Non-pigmented ciliary epithelial cell (primary cell): ENCODE measurements around the gene NFATC4.

Experiments
- DNase-seq: peaks from one replicate; pipeline ENCODE4 v3.0.0-alpha.2; 2010; ENCODE audit warnings: low read depth

Gene NFATC4

DNA sequence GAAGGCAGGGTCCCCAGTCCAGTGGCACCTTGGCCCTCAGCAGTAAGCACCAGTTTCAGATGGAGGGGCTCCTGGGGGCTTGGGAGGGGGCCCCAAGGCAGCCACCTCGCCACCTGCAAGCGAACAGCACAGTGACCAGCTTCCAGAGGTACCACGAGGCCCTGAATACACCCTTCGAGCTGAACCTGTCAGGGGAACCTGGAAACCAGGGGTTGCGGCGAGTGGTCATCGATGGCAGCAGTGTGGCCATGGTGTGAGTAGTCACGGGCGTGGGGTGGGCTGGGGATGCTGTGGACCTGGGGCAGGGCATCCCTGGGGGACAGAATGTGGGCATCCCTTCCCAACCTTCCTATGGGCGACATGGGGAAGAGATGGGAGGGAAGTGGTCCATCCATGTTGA lies 42.0 kb downstream of the NFATC4 start:
- no peak for DNase-seq

DNA sequence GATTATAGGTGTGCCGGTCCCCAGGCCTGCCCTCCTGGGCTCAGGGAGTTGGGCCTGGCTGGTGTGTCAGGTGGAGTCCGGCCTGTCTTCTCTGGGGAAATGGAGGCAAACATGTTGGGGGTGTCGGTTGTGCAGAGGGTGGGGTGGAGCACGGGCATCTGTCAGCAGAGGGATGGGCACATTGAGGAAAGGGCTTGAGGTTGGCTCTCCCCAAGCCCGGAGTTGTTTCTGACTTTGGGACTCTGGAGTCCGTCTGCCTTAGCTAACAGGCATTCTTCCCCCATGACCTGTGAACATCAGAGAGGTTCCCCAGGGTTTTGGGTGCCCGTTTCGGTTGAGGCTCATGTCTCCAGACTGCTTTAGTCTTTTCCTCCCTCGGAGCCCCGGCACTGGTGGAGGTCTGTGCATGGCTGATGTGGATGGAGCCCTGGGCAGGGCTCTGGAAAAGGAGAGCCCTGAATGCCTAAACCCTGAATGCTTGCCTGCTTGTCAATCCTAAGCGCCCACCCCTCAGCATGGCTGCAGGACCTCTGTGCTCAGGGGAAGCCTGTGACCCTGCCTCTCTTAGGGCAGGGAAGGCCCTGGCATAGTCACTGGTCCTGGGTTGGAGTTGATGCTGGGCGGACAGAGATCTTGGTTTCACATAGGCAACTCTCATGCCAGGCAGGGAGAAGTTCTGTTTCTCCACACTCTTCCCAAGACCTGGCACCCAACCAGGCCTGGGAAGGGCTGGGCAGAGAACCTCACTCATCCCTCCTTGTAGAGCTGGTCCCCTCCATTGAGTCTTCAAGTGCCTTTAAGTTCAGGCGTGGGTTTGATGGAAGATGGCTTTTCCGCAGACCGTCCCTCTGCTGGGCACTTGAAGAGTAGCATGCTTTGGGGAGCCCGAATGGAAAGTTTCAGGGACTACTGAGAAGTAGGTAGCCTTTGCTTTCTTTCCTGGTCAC lies 43.7 kb downstream of the NFATC4 start:
- no peak for DNase-seq

DNA sequence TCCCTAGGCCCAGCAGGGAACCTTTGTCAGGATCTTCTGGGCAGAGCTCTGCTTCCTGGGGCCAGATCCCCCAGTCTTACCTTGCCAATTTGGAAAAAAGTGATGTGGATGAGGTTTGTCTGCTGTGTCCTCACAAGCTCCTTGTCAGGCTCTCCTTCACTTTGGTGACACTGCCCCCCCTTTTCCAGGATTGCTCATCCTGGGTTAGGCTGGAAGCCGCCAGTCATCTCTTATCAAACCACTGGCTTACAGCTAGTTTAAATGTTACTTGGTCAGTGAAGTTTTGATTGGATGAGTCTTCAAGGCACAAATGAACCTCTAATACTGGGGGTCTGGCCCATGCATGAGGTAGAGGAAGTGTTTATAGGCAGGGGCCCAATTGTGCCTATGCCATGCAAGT lies 46.1 kb downstream of the NFATC4 start:
- DNase-seq = no peak

DNA sequence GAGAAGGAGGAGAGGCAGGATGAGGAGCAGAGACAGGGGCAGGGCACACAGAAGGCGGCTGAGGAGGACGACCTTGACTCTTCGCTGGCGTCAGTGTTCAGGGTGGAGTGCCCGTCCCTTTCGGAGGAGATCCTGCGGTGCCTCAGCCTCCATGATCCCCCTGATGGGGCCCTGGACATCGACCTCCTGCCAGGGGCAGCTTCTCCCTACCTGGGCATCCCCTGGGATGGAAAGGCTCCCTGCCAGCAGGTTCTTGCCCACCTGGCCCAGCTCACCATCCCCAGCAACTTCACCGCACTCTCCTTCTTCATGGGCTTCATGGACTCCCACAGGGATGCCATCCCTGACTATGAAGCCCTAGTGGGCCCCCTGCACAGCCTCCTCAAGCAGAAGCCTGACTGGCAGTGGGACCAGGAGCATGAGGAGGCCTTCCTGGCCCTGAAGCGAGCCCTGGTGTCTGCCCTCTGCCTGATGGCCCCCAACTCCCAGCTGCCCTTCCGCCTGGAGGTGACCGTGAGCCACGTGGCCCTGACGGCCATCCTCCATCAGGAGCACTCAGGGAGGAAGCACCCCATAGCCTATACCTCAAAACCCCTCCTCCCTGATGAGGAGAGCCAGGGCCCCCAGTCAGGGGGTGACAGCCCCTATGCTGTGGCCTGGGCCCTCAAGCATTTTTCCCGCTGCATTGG lies 46.9 kb downstream of the NFATC4 start:
- no peak for DNase-seq

DNA sequence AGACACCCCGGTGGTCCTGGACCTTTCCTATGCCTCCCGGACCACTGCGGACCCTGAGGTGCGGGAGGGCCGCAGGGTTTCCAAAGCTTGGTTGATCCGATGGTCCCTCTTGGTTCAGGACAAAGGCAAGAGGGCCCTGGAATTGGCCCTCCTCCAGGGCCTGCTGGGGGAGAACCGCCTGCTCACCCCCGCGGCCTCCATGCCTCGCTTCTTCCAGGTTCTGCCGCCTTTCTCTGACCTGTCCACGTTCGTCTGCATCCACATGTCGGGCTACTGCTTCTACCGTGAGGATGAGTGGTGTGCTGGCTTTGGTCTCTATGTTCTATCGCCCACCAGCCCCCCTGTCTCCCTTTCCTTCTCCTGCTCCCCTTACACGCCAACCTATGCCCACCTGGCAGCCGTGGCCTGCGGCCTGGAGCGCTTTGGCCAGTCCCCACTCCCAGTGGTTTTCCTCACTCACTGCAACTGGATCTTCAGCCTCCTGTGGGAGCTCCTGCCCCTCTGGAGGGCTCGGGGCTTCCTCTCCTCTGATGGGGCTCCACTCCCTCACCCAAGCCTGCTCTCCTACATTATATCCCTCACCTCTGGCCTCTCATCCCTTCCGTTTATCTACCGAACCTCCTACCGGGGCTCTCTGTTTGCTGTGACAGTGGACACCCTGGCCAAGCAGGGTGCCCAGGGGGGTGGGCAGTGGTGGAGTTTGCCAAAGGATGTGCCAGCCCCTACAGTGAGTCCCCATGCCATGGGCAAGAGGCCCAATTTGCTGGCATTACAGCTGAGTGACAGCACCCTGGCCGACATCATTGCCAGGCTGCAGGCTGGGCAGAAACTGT lies 47.7 kb downstream of the NFATC4 start:
- no peak for DNase-seq

DNA sequence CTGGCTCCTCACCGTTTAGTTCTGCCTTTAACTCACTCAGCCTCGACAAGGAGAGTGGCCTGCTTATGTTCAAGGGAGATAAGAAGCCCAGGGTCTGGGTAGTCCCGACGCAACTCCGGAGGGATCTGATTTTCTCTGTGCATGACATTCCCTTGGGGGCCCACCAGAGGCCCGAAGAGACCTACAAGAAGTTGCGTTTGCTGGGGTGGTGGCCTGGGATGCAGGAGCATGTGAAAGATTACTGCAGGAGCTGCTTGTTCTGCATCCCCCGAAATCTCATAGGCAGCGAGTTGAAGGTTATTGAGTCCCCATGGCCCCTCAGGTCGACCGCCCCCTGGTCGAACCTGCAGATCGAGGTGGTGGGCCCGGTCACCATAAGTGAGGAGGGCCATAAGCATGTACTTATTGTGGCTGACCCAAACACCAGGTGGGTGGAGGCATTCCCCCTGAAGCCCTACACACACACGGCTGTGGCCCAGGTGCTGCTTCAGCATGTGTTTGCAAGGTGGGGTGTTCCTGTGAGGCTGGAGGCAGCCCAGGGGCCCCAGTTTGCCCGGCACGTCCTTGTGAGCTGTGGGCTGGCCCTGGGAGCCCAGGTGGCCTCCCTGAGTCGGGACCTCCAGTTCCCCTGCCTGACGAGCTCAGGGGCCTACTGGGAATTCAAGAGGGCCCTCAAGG lies 48.4 kb downstream of the NFATC4 start:
- no peak for DNase-seq

DNA sequence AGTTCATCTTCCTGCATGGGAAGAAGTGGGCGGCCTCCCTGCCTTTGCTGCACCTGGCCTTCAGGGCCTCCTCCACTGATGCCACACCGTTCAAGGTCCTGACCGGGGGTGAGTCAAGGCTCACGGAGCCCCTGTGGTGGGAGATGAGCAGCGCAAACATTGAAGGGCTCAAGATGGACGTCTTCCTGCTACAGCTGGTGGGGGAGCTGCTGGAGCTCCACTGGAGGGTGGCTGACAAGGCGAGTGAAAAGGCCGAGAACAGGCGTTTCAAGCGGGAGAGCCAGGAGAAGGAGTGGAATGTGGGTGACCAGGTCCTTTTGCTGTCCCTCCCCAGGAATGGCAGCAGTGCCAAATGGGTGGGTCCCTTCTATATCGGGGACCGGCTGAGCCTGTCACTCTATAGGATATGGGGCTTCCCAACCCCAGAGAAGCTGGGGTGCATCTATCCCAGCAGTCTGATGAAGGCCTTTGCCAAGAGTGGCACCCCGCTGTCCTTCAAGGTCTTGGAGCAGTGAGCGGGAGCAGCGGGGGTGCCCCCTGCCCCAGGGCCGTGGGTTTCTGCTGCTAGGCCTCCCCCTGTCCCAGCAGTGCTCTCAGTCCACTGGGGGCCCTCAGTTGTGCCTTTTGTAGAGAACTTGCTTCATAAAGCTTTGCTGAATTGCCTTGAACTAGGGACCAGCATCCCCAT lies 49.1 kb downstream of the NFATC4 start:
- DNase-seq = no peak

DNA sequence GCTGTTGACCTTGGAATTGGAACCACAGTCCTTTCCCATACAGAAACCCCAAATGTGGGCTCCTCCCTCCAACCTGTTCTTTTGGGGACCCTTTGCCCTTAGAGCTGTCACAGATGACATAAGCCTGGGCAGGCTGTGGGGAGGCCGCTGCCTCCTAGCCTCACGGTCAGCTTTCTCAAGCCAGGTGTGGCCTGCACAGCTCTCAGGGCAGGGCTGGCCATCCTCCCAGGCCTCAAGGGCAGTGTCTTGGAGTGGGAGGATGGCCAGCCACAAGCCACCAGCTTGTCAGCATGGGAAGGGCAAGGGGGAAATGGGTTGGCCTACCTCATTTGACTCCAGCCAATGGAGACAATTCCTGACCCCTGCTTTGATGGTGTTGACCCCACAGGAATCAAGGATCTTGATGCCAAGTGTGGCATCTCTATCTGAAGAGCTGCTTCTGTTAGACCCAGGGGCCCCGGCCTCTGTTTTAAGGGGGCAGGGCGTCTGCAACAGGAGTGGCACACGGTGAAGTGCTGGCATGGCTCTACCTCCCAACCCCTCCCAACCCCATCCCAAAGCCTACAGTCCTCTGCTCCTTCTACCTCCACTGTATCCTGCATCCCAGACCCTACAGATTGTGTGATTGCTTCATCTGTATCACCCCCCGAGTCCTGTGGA lies 50.0 kb downstream of the NFATC4 start:
- DNase-seq = no peak

DNA sequence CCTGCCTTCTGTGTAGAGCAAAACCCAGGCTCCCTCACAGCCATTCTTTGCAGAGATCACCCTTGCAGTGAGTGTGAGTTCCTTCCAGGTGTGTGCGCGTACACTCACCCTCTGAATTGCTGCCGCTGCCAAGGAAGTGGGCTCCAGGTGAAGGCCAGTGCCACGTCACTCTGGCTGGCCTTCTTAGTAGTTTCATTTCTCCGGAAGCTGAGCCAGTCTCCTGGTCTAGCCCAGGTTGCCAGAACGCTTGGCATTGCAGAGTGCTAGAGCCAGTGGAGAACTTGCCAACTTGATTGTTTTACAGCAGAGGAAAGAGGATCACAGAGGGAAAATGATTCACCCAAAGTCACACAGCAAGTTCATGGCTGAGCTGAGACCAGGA lies 50.5 kb downstream of the NFATC4 start:
- no peak for DNase-seq

DNA sequence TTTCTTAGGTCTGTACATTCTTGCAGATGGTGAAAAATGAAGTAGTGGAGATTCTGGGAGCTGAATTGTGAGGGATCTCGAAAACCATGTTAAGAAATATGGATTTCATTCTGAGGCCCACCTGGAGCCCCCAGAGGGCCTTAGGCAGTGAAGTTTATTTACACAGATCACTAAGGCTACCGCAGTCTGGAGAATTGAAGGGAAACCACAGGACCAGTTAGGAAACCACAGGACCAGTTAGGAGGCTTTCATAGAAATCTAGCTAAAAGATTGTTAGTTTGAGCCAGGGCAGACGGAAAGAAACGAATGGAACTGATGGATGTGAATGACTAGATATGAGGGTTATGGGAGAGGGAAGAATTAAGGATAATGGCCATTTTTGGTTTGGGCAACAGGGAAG lies 54.3 kb downstream of the NFATC4 start:
- no peak for DNase-seq

DNA sequence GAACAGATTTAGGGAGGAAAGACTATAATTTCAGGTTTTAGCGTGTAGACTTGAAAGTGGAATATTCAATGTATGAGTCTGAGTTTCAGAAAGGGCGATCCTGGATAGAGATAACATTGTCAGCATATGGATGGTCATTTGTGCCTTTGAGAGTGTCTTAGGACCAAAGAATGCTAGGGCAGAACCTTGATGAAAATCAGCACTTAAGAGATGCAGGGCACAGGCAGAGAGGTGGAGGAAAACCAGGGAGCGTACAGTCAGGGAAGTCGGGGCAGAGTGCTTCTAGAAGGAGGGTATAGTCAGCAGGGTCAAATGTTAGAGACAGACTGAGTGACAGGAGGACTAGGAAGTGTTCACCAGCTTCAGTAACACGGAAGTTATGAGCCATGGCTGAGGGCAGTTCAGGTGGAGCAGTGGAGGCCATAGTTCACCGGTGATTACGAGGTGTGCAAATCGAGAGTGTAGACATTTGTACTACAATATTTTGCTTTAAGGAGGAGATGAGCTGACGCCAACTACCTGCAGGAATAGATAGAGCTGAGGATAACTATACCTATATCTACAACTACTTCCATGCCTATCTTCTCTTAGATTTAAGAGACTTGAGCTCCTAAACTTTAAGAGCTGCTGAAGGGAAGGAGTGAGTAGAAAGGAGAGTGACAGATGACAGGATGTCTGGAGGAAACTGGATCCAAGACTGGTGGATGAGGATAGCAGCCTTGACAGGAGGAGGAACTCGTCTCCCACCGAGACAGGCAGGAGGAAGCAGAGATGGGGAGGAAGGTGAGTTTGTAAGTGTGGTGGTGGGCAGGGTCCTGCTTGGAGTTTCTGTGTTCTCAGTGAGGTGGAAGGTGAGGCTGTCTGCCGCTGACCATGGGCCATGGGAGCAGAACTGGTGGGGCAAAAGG lies 55.0 kb downstream of the NFATC4 start:
- no peak for DNase-seq

DNA sequence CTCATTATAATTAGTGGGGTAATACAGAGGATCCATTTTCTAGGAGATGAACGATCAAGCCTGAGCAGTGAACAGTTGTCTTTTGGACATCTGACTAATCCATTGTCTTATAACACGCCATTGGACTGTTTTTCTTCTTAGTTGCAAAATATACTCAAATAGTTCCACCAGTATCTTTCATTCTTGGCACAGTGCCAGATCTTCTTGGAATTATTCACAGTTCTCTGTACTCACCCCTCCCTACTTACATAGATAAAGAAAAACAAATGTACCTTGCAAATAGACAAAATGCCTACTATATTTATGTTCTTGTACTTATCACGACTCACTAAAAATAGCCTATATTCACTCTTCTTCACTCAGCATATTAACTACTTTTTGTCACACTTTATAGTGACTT lies 57.7 kb downstream of the NFATC4 start:
- DNase-seq = peak; percentile 68

DNA sequence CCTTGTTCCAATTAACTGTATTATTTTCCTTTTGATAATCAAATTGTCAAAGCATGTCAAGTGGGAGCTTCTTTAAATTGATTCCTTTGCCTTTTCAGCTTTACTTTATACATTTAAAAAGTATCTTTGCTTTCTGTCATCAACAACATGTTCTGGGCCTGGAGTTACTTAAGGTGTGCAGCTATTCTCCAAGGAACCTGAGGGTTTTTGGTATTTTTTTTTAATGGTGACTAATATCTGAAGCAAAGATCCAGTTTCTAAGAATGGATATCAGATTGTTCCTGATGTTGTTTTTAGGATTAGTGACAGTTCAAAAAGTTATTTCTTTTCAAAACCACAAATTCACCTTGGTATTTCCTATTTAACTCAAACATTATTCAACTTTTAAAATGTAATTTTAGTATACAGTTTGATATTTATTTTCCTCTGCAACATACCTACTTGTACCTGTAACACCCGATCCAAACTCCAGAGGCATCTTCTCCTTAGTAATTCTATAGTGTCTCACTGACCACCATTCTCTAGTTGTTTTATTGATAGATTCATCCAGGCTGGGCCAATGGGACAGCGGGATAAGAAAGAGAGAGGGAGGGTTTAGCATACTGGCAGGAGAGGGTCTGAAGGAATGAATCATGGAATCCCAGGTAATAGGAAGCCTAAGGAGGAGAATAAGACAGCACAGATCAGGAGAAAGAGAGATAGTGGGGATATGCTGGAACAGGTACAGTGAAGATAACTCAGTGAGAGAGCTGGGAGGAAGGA lies 58.3 kb downstream of the NFATC4 start:
- DNase-seq = no peak

DNA sequence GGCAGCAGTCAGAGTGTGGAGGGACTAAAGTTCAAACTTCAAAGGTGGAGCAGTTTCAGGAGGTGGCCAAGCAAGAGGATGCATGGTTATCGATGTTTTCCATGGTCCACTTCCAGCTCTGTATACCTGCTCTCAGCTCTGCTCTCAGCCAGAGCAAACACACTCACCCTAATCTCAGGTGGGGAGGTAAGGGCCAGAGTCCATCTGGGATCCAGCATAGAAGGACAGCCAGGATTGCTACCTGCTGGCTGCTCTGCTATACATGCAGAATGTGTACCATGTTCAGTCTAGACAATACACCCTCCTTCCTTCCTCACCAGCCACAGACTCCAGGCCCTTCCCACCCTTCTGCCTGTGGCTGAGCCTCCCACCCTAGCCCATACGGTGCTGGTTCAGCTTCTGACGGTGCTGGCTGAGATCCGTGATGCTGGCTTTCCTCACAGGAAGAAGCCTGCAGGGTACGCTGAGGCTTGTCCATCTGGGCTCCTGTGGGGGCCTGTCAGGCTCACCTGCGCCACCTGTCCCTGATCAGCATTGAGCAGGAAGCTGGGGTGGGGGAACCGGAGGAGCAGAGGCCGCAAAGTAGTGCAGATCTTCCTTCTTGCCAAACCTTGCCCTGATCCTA lies 59.0 kb downstream of the NFATC4 start:
- DNase-seq = no peak

DNA sequence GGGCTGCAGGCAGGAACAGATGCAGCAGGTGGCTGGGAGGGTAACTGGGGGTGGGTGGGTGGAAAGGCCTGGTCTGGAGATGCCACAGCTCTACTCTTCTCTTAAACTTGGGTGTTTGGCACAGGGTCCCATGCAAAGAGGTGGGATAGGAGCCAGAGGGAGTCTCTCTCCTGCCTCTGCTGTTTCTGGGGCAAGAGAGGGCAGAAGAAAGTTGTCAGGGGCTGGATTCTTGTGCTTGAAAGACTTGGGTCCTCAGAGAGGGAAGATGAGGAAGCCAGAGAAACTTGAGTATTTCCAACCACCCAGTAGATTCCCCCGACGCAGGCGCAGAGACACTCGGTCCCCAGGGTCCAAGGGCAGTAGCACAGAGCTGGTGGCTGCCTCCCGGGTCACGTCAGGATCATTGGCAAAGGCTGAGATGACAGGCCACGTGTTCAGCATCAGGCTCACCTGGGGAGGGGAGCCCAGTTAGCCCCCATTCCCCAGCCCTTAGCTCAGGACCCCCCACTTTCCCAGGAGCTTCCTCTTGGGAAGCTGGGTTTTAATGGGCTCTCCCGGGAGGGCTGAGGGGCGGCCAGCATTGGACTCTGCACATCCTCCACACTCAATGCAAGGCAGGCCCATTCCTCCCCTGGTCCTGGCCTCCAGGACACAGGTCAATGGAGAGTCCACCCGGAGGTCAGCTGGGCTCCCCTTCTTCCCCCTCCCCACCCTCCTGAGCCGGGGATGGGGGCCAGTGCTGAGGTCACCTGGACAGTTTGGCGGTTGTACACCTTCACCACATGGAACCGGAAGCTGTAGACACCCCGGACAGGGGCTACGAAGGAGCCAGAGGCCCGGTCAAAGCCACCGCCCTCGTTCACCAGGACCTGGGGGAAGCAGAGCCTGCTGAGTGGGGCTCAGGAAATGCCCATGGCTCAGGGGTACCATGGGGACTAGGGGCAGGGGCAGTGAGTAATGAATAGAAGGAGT lies 59.8 kb downstream of the NFATC4 start:
- no peak for DNase-seq

DNA sequence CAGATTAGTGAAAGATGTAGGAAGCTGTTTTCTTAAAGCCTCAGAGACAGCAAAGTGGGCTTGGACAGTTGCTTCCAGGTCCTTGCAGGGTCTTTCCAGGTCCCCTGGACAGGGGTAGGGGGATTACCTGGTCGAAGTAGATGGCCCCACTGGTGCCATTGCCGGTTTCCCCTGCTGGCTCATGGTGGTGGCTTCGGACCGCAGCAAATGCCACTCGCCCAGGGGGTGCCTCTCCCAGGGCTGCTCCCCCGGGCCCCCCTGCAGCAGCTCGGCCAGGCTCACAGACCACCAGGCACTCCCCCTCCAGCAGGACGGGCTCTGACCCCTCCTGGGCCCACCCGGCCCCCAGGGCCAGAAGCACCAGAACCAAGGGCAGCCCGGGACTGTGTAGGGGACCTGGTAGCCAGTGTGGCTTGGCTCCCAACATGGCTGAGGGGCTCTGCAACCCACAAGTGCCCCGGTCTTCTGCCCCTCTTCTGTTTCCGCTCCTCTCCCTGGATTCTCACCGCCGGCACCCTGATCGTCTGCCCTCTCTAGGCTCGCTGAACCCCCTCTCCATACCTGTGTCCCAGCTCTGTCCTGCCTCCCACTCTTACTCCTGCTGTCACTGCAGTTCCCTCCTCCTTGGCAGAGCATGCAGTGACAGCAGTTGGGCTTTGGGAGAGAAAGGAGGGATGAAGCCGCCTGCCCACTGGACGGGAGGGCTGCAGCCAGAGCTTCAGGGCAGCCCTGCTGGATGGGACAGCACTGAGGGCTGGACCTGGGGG lies 60.8 kb downstream of the NFATC4 start:
- no peak for DNase-seq
